GM19238 (cell line): ENCODE data around the gene GMPR2.

Source experiments
- DNase-seq: peaks from one replicate; pipeline ENCODE4 v3.0.0; 2011; ENCODE audit warnings: low spot score; ENCODE audit not compliant: insufficient read length

Gene GMPR2

GRCh38 chr14:24251880-24252288, 19.2 kb downstream of the GMPR2 start:
- DNase-seq: no peak

- DNase-seq: no peak
Measured at GRCh38 chr14:24252289-24253124, 19.8 kb downstream of the GMPR2 start.

GRCh38 chr14:24253936-24254335, 21.2 kb downstream of the GMPR2 start:
- no peak for DNase-seq

GRCh38 chr14:24254630-24255392, 22.1 kb downstream of the GMPR2 start:
- DNase-seq: no peak

GRCh38 chr14:24255438-24255837, 22.7 kb downstream of the GMPR2 start:
- DNase-seq: no peak

- DNase-seq: no peak
Measured at GRCh38 chr14:24255931-24256711, 23.4 kb downstream of the GMPR2 start.

GRCh38 chr14:24256960-24257359, 24.2 kb downstream of the GMPR2 start:
- DNase-seq: no peak

GRCh38 chr14:24258119-24258518, 25.4 kb downstream of the GMPR2 start:
- DNase-seq: no peak

- DNase-seq: no peak
Measured at GRCh38 chr14:24258548-24259265, 26.0 kb downstream of the GMPR2 start.

- DNase-seq: no peak
Measured at GRCh38 chr14:24259282-24260025, 26.7 kb downstream of the GMPR2 start.

GRCh38 chr14:24260026-24260779, 27.5 kb downstream of the GMPR2 start:
- no peak for DNase-seq

GRCh38 chr14:24260780-24261157, 28.0 kb downstream of the GMPR2 start:
- DNase-seq: no peak

- DNase-seq: no peak
Measured at GRCh38 chr14:24261256-24261968, 28.7 kb downstream of the GMPR2 start.

GRCh38 chr14:24261969-24262327, 29.2 kb downstream of the GMPR2 start:
- no peak for DNase-seq

GRCh38 chr14:24262821-24263733, 30.3 kb downstream of the GMPR2 start, which contains the start of gene TGM1:
Gene TGM1 (minus strand): TSS chr14:24263177. CDS start chr14:24262352, 825 bp downstream.
- DNase-seq: no peak

- DNase-seq: no peak
Measured at GRCh38 chr14:24263848-24264247, 31.1 kb downstream of the GMPR2 start.

- DNase-seq: no peak
Measured at GRCh38 chr14:24264298-24264697, 31.6 kb downstream of the GMPR2 start.
